ENCODE data around the gene PKHD1.

PKHD1 gene

DNA sequence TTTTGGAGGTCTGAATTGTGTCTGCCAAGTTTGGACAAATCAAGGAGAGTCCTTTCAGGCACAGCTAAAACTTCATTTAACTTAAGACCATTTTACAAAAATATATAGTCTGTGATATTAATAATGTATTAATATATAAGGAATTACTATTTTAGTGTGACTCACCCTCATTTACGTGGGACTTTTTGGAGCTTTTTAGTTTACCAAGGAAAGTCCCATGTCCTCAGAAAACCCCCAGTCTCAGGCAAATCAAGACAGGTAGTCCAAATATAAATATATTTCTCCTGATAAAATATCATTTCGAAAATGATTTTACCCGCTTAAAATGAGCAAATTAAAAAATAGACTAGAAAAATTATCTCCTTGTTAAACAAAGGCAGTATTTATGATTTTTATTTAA, 479.0 kb downstream of the PKHD1 start:
- H3K36me3 ChIP-seq (ENCODE audit: insufficient read depth, low read length) = no peaks in the 10 kb centered on the region
- TF ChIP-seq POLR2AphosphoS5 (IDR thresholded peaks at IDR 0.05; ENCODE audit: borderline replicate concordance, low read depth, low read length) (no peak), FOXP2 (optimal IDR thresholded peaks at IDR 0.05; ENCODE audit: control extremely low read depth, extremely low read length, insufficient read depth) (no peak), EZH2 (IDR thresholded peaks at IDR 0.05) (no peak)
- H3K27ac ChIP-seq = no peak overlapping the region
- H3K9me3 ChIP-seq (ENCODE audit: low read depth, low read length) = no peaks in the 10 kb centered on the region
- DNase-seq (ENCODE audit: low read depth, low spot score) = no peak
- no peak overlapping the region for H3K4me3 ChIP-seq
- H3K9ac ChIP-seq (ENCODE audit: insufficient read length) = no peak overlapping the region

DNA sequence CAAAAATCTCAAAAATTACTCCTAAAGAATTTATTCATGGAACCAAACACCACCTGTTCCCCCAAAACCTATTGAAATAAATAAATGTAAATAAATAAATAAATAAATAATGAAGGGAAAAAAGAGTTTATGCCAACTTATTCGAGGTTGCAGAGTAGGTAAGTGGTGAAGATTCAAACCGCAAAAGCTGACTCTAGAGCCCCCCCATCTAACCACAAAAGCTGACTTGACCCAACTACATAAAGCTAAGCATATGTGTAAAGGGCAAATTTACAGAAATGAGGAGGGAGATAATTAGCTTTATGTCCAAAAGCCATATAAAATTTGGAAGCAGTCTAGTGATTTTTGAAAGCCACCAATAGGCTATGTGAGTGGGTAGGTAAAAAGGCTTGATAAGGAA, 486.9 kb downstream of the PKHD1 start:
- Histone ChIP-seq H3K9ac (ENCODE audit: insufficient read length) (no peak overlapping the region), H3K27ac (no peak overlapping the region), H3K4me3 (no peak overlapping the region), H3K36me3 (ENCODE audit: insufficient read depth, low read length) (no peaks in the 10 kb centered on the region), H3K9me3 (ENCODE audit: low read depth, low read length) (no peaks in the 10 kb centered on the region)
- TF ChIP-seq EZH2 (IDR thresholded peaks at IDR 0.05) (no peak), FOXP2 (optimal IDR thresholded peaks at IDR 0.05; ENCODE audit: control extremely low read depth, extremely low read length, insufficient read depth) (no peak), POLR2AphosphoS5 (IDR thresholded peaks at IDR 0.05; ENCODE audit: borderline replicate concordance, low read depth, low read length) (no peak)
- no peak for DNase-seq (ENCODE audit: low read depth, low spot score)

DNA sequence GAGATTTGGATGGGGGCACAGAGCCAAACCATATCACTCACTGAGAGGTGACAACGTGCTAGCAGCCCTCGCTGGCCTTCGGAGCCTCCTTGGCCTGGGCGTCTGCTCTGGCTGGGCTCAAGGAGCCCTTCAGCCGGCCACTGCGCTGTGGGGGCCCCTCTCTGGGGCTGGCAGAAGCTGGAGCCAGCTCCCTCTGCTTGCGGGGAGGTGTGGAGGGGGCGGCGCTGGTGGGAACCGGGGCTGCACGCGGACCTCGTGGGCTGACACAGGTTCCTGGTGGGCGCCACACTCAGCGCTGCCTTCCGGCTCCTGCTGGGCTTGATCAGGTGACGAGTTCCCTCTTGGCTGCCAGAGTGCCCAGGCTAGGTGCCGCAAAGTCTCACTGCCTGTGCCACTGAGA, 489.2 kb downstream of the PKHD1 start:
- Histone ChIP-seq H3K9me3 (ENCODE audit: low read depth, low read length) (no peaks in the 10 kb centered on the region), H3K9ac (ENCODE audit: insufficient read length) (no peak overlapping the region), H3K27ac (no peak overlapping the region), H3K4me3 (no peak overlapping the region), H3K36me3 (ENCODE audit: insufficient read depth, low read length) (no peaks in the 10 kb centered on the region)
- TF ChIP-seq POLR2AphosphoS5 (IDR thresholded peaks at IDR 0.05; ENCODE audit: borderline replicate concordance, low read depth, low read length) (no peak), EZH2 (IDR thresholded peaks at IDR 0.05) (no peak), FOXP2 (optimal IDR thresholded peaks at IDR 0.05; ENCODE audit: control extremely low read depth, extremely low read length, insufficient read depth) (no peak)
- DNase-seq (ENCODE audit: low read depth, low spot score) = no peak

DNA sequence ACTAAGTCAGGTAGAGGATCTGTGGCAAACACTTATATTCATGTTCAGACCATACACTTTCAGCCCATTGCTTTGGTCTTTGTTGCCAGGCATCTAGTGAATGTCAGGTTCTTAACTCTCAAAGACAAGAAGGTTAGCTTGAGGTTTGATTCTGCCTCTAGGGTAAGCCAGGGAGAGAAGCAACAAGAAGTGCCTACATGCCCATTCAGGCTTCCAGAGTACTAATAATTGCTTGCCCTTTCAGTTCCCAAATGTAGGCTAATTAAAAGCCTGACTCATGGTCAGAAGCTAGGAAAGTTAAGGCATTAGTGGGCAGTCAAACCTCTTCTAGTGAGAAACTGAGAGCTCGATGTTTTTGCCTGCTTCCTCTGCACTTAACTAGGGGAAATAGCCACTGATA, 492.4 kb downstream of the PKHD1 start:
- Histone ChIP-seq H3K36me3 (ENCODE audit: insufficient read depth, low read length) (no peaks in the 10 kb centered on the region), H3K4me3 (no peak overlapping the region), H3K27ac (no peak overlapping the region), H3K9me3 (ENCODE audit: low read depth, low read length) (no peaks in the 10 kb centered on the region), H3K9ac (ENCODE audit: insufficient read length) (no peak overlapping the region)
- DNase-seq (ENCODE audit: low read depth, low spot score) = no peak
- TF ChIP-seq FOXP2 (optimal IDR thresholded peaks at IDR 0.05; ENCODE audit: control extremely low read depth, extremely low read length, insufficient read depth) (no peak), EZH2 (IDR thresholded peaks at IDR 0.05) (no peak), POLR2AphosphoS5 (IDR thresholded peaks at IDR 0.05; ENCODE audit: borderline replicate concordance, low read depth, low read length) (no peak)

DNA sequence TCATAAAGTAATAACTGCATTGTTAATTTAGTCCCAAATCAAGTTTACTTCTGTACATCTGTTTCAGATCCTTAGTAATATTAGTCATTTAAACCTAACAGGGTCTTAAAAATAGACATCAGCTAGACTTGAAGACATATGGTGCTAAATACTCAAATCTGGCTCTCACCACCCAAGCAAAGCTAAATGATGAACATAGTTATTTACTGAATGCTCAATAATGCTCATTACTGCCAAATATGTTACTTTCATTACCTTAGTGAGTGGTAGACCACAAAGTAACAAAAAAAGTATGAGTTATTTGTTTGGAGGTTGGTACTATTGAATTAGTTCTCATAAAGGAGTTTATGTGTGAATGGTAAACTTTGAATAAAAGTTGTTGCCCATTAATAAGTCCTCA, 502.1 kb downstream of the PKHD1 start:
- no peak for DNase-seq (ENCODE audit: low read depth, low spot score)
- H3K4me3 ChIP-seq = no peak overlapping the region

DNA sequence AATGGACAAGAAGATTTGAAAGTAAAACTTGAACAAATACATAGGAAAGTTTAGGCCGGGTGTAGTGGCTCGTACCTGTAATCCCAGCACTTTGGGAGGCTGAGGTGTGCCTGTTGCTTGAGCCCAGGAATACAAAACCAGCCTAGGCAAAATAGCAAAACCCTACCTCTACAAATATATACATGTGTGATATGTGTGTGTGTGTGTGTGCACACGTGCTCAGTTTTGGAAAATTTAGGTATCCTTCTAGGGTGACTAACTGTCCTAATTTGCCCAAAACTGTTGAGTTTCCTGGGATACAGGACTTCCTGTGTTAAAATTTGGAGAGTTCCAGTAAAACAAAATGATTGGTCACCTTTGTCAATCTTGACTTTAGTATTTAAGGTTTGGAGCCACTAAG, 503.2 kb downstream of the PKHD1 start:
- no peak for DNase-seq (ENCODE audit: low read depth, low spot score)
- H3K9me3 ChIP-seq (ENCODE audit: low read depth, low read length) = peaks cover 8% of the 10 kb centered on the region; the same call in 1 of the 2 replicates
- H3K4me3 ChIP-seq = no peak overlapping the region
- H3K27ac ChIP-seq = no peak overlapping the region
- no peaks in the 10 kb centered on the region for H3K36me3 ChIP-seq (ENCODE audit: insufficient read depth, low read length)
- TF ChIP-seq POLR2AphosphoS5 (IDR thresholded peaks at IDR 0.05; ENCODE audit: borderline replicate concordance, low read depth, low read length) (no peak), EZH2 (IDR thresholded peaks at IDR 0.05) (no peak), FOXP2 (optimal IDR thresholded peaks at IDR 0.05; ENCODE audit: control extremely low read depth, extremely low read length, insufficient read depth) (no peak)
- H3K9ac ChIP-seq (ENCODE audit: insufficient read length) = no peak overlapping the region

More for the DNA sequence above, 502.1 kb downstream of the PKHD1 start:
- Histone ChIP-seq H3K27ac (no peak overlapping the region), H3K9me3 (ENCODE audit: low read depth, low read length) (peaks cover 8% of the 10 kb centered on the region; the same call in 1 of the 2 replicates), H3K36me3 (ENCODE audit: insufficient read depth, low read length) (no peaks in the 10 kb centered on the region), H3K9ac (ENCODE audit: insufficient read length) (no peak overlapping the region)
- TF ChIP-seq POLR2AphosphoS5 (IDR thresholded peaks at IDR 0.05; ENCODE audit: borderline replicate concordance, low read depth, low read length) (no peak), EZH2 (IDR thresholded peaks at IDR 0.05) (no peak), FOXP2 (optimal IDR thresholded peaks at IDR 0.05; ENCODE audit: control extremely low read depth, extremely low read length, insufficient read depth) (no peak)

DNA sequence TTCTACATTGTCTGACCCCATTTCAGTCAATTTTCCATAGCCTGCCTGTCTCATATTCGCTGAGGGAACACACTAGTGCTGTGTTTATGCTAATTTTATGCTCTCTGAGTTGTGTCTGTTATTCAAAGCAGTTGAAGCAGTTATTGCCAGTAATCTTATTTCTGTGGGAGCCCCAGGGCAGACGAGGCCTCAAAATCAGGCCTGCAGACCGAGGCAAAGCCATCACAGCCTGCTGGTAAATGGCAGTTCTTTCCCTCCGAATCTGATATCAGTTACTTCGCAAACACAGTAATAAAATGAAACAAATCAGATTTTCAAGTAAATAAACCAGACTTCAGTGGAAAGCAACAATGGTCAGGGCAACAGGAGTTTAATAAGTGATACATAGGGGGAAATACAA, 508.4 kb downstream of the PKHD1 start:
- Histone ChIP-seq H3K4me3 (peak overlapping the region; percentile 50), H3K27ac (peak overlapping the region; percentile 83), H3K9me3 (ENCODE audit: low read depth, low read length) (peaks cover 4% of the 10 kb centered on the region; the same call in 1 of the 2 replicates), H3K36me3 (ENCODE audit: insufficient read depth, low read length) (no peaks in the 10 kb centered on the region), H3K9ac (ENCODE audit: insufficient read length) (peak overlapping the region; percentile 34)
- TF ChIP-seq POLR2AphosphoS5 (IDR thresholded peaks at IDR 0.05; ENCODE audit: borderline replicate concordance, low read depth, low read length) = no peak
- peak; percentile 70 for TF ChIP-seq FOXP2 (optimal IDR thresholded peaks at IDR 0.05; ENCODE audit: control extremely low read depth, extremely low read length, insufficient read depth)
- no peak for TF ChIP-seq EZH2 (IDR thresholded peaks at IDR 0.05)
- DNase-seq (ENCODE audit: low read depth, low spot score) = peak; percentile 44

DNA sequence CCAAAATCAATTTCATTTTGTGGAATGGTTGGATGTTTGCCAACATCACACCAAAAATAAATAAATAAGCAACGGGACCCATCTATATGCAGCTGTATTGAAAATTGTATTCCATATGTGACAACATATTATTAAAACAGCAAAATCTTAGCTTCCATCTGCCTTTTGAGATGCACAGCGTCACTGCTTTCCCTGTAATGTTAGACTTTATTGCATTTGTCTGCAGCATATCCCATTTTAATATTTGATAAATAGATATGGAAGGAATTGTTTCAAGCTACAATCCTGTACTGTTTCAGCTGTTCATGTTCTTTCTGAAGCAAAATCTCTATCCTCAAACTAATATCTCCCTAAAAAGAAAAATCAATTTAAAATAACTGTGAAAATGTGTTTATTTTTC, 509.1 kb downstream of the PKHD1 start:
- H3K4me3 ChIP-seq = peak overlapping the region; percentile 50
- H3K27ac ChIP-seq = peak overlapping the region; percentile 83
- no peaks in the 10 kb centered on the region for H3K36me3 ChIP-seq (ENCODE audit: insufficient read depth, low read length)
- TF ChIP-seq FOXP2 (optimal IDR thresholded peaks at IDR 0.05; ENCODE audit: control extremely low read depth, extremely low read length, insufficient read depth) = no peak
- TF ChIP-seq EZH2 (IDR thresholded peaks at IDR 0.05) = no peak
- no peak for TF ChIP-seq POLR2AphosphoS5 (IDR thresholded peaks at IDR 0.05; ENCODE audit: borderline replicate concordance, low read depth, low read length)
- peak overlapping the region; percentile 34 for H3K9ac ChIP-seq (ENCODE audit: insufficient read length)
- H3K9me3 ChIP-seq (ENCODE audit: low read depth, low read length) = peaks cover 4% of the 10 kb centered on the region; the same call in 1 of the 2 replicates
- no peak for DNase-seq (ENCODE audit: low read depth, low spot score)

DNA sequence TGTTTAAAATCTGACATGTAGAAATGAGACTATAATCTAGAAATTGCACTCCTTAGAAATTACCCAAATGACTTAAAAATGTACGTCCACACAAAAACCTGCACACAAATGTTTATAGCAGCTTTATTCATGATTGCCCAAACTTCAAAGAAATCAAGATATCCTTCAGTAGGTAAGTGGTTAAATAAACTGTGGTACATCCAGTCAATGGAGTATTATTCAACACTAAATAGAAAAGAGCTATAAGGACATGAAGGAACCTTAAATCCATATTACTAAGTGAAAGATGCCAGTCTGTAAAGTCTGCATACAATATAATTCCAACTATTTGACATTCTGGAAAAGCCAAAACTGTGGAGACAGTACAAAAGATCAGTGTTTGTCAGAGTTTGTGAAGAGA, 513.4 kb downstream of the PKHD1 start:
- Histone ChIP-seq H3K36me3 (ENCODE audit: insufficient read depth, low read length) (no peaks in the 10 kb centered on the region), H3K4me3 (no peak overlapping the region), H3K9ac (ENCODE audit: insufficient read length) (no peak overlapping the region), H3K9me3 (ENCODE audit: low read depth, low read length) (no peaks in the 10 kb centered on the region), H3K27ac (no peak overlapping the region)
- no peak for DNase-seq (ENCODE audit: low read depth, low spot score)
- no peak for TF ChIP-seq FOXP2 (optimal IDR thresholded peaks at IDR 0.05; ENCODE audit: control extremely low read depth, extremely low read length, insufficient read depth)
- TF ChIP-seq EZH2 (IDR thresholded peaks at IDR 0.05) = no peak
- TF ChIP-seq POLR2AphosphoS5 (IDR thresholded peaks at IDR 0.05; ENCODE audit: borderline replicate concordance, low read depth, low read length) = no peak

All from SK-N-MC (cell line).